ENCODE measurements around the gene KIAA1143. TPM values are rescaled to one million over a fixed set of nuclear protein-coding genes. Genes with fewer than 3 reads are reported as not detected.

The KIAA1143 gene
- total and polyA plus RNA-seq, 9 of the 15 experiments (the other 6 are each of a cell fraction or from before 2014, with no cell fraction given): 25.6 to 72.0 (median 42.2) TPM

DNA sequence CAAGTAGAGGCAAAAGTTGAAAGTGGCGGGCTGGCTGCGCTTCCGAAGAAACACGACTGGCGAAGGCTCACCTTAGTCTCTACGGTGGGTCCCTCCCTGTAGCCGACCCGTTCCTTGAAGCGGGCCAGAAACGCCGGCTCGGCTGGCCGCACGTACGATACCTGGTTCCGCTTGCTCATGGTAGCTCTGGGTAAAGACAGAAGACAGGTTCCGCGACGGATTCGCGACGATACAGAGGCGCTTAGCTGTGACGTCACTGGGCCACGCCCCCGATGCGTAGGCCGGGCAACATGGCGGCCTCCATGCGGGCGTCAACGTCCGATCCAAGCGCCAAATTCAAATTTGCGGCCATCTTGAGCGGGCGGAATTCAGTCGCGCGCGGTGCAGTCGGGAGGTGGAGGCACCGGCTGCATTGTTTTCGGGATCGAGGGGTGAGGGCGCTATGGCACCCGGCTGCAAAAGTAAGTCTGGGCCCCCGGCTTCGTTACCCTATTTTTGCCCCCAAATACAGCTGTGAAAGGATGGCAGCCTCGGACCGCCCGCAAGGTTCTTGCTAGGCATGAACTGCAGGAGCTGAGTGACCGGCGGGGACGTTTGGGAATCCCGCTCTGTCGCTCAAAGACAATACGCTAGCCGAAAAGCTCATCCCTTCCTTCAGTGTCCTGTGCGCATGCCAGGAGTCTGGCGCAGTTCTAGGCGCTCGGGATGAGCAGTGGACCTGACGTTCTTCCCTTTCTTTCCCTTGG, at the start of gene KIAA1143, which contains the start of gene KIF15 (continued):
- peak; percentile 59 for TF ChIP-seq CEBPB (tag; IDR thresholded peaks at IDR 0.05)
- peak in 1 of 2 experiments; percentile 96; a peak in 2 of 4 replicates for TF ChIP-seq TBL1XR1 (IDR thresholded peaks at IDR 0.05; ENCODE audit: low read length in 2 of 2)
- TF ChIP-seq TAF1 (IDR thresholded peaks at IDR 0.05; ENCODE audit: control insufficient read depth, extremely low read depth, insufficient read depth, low read length, severe bottlenecking): peak; percentile 91
- no peak for TF ChIP-seq ZNF830 (CRISPR knock-in tag; IDR thresholded peaks at IDR 0.05)
- peak; percentile 24 for TF ChIP-seq SMAD1 (IDR thresholded peaks at IDR 0.05; ENCODE audit: low read depth, low read length, partially characterized antibody)
- TF ChIP-seq ZNF239 (CRISPR knock-in tag; IDR thresholded peaks at IDR 0.05): 0 out of 2 replicates have a peak, but pooled peaks have one; percentile 28
- peak; percentile 56; the same call in 1 of the 2 replicates for TF ChIP-seq GTF2F1 (IDR thresholded peaks at IDR 0.05; ENCODE audit: low read depth, low read length)
- TF ChIP-seq, protein P1, sequence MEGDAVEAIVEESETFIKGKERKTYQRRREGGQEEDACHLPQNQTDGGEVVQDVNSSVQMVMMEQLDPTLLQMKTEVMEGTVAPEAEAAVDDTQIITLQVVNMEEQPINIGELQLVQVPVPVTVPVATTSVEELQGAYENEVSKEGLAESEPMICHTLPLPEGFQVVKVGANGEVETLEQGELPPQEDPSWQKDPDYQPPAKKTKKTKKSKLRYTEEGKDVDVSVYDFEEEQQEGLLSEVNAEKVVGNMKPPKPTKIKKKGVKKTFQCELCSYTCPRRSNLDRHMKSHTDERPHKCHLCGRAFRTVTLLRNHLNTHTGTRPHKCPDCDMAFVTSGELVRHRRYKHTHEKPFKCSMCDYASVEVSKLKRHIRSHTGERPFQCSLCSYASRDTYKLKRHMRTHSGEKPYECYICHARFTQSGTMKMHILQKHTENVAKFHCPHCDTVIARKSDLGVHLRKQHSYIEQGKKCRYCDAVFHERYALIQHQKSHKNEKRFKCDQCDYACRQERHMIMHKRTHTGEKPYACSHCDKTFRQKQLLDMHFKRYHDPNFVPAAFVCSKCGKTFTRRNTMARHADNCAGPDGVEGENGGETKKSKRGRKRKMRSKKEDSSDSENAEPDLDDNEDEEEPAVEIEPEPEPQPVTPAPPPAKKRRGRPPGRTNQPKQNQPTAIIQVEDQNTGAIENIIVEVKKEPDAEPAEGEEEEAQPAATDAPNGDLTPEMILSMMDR (IDR thresholded peaks at IDR 0.05 in 2 of 3, conservative IDR thresholded peaks at IDR 0.05 in 1 of 3; ENCODE audit: insufficient read depth in 2 of 3, low read depth in 1 of 3, low read length in 3 of 3): peak in 1 of 3 experiments; percentile 44; a peak in 2 of 6 replicates
- TF ChIP-seq NONO (IDR thresholded peaks at IDR 0.05; ENCODE audit: low read depth in 2 of 2, low read length in 1 of 2): peak in 1 of 2 experiments; percentile 22; a peak in 2 of 4 replicates
- peak; percentile 98 for TF ChIP-seq E2F3 (CRISPR knock-in tag; IDR thresholded peaks at IDR 0.05)
- TF ChIP-seq MBD2 (IDR thresholded peaks at IDR 0.05; ENCODE audit: borderline replicate concordance, low read depth): peak; percentile 88
- TF ChIP-seq ESRRA (IDR thresholded peaks at IDR 0.05; ENCODE audit: borderline replicate concordance, low read depth): peak; percentile 77; the same call in 1 of the 2 replicates
- TF ChIP-seq, protein P2, sequence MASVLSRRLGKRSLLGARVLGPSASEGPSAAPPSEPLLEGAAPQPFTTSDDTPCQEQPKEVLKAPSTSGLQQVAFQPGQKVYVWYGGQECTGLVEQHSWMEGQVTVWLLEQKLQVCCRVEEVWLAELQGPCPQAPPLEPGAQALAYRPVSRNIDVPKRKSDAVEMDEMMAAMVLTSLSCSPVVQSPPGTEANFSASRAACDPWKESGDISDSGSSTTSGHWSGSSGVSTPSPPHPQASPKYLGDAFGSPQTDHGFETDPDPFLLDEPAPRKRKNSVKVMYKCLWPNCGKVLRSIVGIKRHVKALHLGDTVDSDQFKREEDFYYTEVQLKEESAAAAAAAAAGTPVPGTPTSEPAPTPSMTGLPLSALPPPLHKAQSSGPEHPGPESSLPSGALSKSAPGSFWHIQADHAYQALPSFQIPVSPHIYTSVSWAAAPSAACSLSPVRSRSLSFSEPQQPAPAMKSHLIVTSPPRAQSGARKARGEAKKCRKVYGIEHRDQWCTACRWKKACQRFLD (CRISPR knock-in tag; IDR thresholded peaks at IDR 0.05): peak; percentile 81
- TF ChIP-seq SIN3B (IDR thresholded peaks at IDR 0.05; ENCODE audit: low read depth): peak; percentile 87
- TF ChIP-seq ILK (tag; IDR thresholded peaks at IDR 0.05; ENCODE audit: borderline replicate concordance, low read depth): no peak
- no peak for TF ChIP-seq ZNF780A (CRISPR knock-in tag; IDR thresholded peaks at IDR 0.05)
- TF ChIP-seq ZNF561 (CRISPR knock-in tag; conservative IDR thresholded peaks at IDR 0.05): 0 out of 2 replicates have a peak, but pooled peaks have one; percentile 21
- TF ChIP-seq, protein P3, sequence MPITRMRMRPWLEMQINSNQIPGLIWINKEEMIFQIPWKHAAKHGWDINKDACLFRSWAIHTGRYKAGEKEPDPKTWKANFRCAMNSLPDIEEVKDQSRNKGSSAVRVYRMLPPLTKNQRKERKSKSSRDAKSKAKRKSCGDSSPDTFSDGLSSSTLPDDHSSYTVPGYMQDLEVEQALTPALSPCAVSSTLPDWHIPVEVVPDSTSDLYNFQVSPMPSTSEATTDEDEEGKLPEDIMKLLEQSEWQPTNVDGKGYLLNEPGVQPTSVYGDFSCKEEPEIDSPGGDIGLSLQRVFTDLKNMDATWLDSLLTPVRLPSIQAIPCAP (CRISPR knock-in tag; IDR thresholded peaks at IDR 0.05; ENCODE audit: borderline replicate concordance): no peak
- peak; percentile 57; the same call in 1 of the 2 replicates for TF ChIP-seq SMARCC2 (IDR thresholded peaks at IDR 0.05; ENCODE audit: low read depth)
- TF ChIP-seq, protein P4, sequence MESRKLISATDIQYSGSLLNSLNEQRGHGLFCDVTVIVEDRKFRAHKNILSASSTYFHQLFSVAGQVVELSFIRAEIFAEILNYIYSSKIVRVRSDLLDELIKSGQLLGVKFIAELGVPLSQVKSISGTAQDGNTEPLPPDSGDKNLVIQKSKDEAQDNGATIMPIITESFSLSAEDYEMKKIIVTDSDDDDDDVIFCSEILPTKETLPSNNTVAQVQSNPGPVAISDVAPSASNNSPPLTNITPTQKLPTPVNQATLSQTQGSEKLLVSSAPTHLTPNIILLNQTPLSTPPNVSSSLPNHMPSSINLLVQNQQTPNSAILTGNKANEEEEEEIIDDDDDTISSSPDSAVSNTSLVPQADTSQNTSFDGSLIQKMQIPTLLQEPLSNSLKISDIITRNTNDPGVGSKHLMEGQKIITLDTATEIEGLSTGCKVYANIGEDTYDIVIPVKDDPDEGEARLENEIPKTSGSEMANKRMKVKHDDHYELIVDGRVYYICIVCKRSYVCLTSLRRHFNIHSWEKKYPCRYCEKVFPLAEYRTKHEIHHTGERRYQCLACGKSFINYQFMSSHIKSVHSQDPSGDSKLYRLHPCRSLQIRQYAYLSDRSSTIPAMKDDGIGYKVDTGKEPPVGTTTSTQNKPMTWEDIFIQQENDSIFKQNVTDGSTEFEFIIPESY (CRISPR knock-in tag; IDR thresholded peaks at IDR 0.05): peak; percentile 21

Measured in K562 (cell line).